Renal cortex interstitium (tissue), 15 donors: ENCODE results near the gene OR6C76. TPM values are rescaled to one million over a fixed set of nuclear protein-coding genes. Genes with fewer than 3 reads are reported as not detected.
"Not testable (repeated sequence)": the region's sequence is repeated elsewhere in the genome, so short reads cannot be mapped to it uniquely, and the experiment has no call there.

Experiments used
- DNase-seq, 11 donors: peaks; one replicate each; pipeline ENCODE4 v3.0.0-alpha.2; 2013; ENCODE audit warnings: low read depth in 9 of 11, low spot score in 4 of 11; ENCODE audit errors: extremely low read depth in 1 of 11
- long read RNA-seq, 16 experiments: transcript quantifications; one replicate each; lab custom pipeline, GENCODE V29; 2026
- polyA plus RNA-seq, 3 donors: library from polyadenylated mRNA; unstranded; fragments of 120-200 nt; gene quantifications; one replicate each; pipeline ENCODE4 v1.2.1, GENCODE V29; 2013; ENCODE audit not compliant: insufficient read length in 3 of 3

Gene OR6C76
- not detected for polyA plus RNA-seq
- long read RNA-seq, donor 1: 0 reads
- long read RNA-seq, donor 2: 0 reads
- long read RNA-seq, donor 3: 0 reads
- long read RNA-seq, donor 4: 0 reads
- long read RNA-seq, donor 5: 0 reads
- long read RNA-seq, donor 6: 0 reads
- long read RNA-seq, donor 7: 0 reads
- long read RNA-seq, donor 8: 0 reads
- long read RNA-seq, donor 9: 0 reads
- long read RNA-seq, donor 10: 0 reads
- long read RNA-seq, donor 11: 0 reads
- long read RNA-seq, donor 12: 0 reads
- long read RNA-seq, donor 13: 0 reads
- long read RNA-seq, donor 14: 0 reads
- long read RNA-seq, donor 15: 0 reads
- long read RNA-seq, donor 16: 0 reads

DNA sequence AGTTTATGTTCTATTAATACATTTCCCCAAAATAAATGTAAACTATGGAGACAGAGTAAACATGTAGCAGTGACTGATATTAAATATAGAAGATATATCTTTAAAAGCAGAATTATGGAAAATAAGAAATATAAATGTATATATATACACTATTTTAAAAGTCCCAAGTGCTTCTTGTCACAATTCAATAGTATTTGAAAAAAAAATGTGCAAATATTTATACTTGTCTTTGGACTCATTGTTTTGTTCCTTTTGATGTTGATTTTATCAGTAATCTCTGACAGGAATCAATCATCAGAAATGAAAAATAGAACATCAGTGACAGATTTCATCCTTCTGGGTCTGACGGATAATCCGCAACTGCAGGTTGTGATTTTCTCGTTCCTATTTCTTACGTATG, at the start of gene OR6C76:
Gene OR6C76, plus strand, starts transcription at position 301 of the 400 bp plus-strand sequence. Its CDS starts 0 bp downstream, at position 301.
- DNase-seq: no peak

DNA sequence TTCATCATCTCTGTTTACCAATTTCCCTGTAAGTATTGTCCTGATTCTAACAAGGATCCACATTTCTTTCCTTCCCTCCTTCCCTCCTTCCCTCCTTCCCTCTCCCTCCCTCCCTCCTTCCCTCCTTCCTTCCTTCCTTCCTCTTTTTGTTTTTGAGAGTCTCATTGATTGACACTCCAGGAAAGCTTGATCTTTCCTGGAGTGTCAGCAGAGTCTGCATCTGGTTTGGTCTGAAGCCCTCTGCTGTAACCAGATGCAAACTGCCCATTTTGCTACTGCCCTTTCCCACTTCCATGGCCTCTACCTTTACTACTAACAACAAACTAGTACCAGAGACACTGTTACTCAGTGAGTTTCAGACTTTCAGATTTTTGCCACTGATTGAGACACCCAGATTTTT, 40.2 kb upstream of the OR6C76 start:
- no peak for DNase-seq

DNA sequence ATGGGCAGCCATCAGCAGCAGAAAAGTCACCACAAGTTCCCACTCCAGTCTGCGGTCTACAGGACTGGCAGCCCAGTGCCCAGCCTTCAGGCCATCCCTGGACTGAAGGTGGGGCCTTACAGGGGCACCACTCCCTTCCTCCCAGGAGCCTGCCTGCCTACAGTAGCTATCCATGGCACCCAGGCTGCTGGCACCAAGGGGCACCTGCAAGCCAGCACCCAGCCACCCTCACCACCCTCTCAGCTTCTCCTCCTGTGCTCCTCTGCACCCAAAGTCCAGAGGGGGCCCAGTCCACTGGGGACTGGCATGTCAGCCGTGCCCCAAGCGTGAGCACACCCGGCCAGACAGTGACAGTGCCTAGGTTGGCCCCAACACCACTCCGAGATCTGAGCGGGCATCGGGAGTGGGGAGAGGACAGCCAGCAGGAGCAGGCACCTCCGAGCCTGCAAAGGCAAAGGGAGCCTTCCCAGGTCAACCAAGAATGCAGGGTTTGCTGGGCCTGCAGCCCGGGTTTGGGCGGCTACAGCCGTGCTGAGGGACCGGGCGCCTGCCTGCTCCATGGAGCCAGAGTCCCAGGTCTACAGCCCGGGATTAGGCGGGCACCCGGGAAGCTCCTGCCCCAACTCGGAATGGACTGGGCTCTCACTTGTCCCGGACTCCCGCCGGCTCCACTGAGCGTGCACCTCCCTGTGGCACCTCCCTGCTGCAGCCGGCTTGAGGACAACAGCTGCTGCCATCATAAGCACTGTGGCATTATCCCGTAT, 33.8 kb upstream of the OR6C76 start:
- no peak for DNase-seq

DNA sequence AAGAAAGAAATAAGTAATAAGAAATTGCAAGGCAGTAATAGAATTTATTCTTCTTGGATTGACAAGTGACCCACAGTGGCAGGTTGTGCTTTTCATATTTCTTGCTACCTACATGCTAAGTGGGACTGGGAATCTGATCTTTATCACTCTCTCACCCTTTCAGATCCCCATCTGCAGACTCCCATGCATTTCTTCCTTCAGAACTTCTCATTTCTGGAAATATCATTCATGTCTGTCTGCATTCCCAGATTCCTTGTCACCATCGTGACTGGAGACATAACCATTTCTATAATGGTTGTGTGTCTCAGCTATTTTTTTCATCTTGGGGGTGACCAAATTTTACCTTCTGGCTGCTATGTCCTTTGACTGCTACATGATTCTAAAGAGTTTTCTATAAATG, 29.7 kb upstream of the OR6C76 start:
- DNase-seq: no peak

GRCh38 chr12:55400229-55400628, 25.8 kb upstream of the OR6C76 start, which contains the start of gene OR6C65:
Gene OR6C65 (plus strand): TSS chr12:55400529. CDS start chr12:55400529, 0 bp downstream.
- DNase-seq: no peak

DNA sequence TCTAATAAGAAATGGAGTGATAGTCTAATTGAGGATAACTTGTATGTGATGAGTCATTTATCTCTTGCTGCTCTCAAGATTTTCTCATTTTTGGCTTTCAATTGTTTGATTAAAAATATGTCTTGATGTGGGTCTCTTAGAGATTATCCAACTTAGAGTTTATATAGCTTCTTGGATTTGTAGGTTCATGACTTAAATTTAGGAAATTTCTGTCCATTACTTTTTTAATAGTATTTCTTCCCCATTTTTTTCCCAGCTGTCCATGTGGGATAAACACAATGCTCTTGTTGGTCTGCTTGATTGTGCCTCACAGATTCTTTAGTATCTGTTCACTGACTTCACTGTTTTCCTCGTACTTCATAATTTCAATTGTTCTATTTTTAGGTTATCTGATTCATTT, 18.2 kb upstream of the OR6C76 start:
- DNase-seq: no peak

DNA sequence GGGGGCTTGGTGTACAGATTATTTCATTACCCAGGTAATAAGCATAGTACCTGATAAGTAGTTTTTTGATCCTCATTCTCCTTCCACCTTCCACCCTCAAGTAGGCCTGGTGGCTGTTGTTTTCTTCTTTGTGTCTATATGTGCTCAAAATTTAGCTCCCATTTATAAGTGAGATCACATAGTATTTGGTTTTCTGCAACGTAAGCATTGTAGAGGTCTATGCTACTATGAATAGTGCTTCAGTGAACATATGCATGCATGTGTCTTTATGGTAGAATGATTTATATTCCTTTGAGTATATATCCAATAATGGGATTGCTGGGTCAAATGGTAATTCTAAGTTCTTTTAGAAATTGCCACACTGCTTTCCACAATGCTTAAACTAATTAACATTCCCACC, 16.9 kb upstream of the OR6C76 start:
- not testable (repeated sequence) for DNase-seq

- not testable (repeated sequence) for DNase-seq
These were observed 13.9 kb upstream of the OR6C76 start for GRCh38 chr12:55412138-55412537.

- not testable (repeated sequence) for DNase-seq
These were observed 12.3 kb upstream of the OR6C76 start for GRCh38 chr12:55413498-55414388.

DNA sequence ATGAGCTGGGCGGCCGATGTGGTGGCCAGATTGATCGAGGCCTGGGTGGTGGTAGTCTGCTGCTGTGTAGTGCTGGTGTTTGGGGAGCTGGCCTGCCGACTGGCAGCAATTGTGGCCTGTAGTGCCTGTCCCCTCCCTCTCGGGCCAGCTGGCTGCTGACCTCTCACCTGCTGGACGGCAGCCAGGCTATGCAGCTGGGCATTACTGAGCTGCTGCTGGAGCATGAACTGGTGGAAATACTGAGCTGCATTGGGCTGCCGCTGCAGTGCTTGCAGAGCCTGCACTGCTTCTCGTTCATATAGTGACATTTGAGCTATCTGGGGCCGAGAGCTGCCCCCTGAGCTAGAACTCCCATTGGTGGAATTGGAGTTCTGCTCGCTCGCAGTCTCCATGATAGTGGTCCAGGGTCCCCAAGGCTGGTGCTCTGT, 11.6 kb upstream of the OR6C76 start:
- DNase-seq: peak in 6 of 11 donors; percentile 2 to 15 (median 2)

DNA sequence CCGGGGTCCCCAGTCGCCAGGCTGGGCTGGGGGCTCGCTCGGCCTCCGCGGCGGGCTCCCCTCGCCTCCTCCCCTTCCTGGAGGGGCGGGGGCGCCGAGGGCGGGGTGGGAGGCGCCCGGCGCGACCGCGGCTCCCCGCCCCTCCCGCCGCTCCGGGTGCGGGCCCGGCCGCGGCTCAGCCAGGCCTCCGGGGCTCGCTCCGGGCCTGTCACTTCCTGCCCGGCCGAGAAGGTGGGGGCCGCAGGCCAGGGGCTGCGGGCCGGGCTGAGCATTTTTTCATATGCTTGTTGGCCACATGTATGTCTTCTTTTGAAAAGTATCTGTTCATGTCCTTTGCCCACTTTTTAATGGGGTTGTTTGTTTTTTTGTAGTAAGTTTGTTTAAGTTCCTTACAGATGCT, 11.2 kb upstream of the OR6C76 start:
- DNase-seq: not testable (repeated sequence)

- no peak for DNase-seq
These were observed 9.1 kb upstream of the OR6C76 start for GRCh38 chr12:55416961-55417360.

GRCh38 chr12:55420307-55420962, 5.6 kb upstream of the OR6C76 start:
- no peak for DNase-seq

GRCh38 chr12:55428331-55429243, 2.5 kb downstream of the OR6C76 start:
- no peak for DNase-seq

DNA sequence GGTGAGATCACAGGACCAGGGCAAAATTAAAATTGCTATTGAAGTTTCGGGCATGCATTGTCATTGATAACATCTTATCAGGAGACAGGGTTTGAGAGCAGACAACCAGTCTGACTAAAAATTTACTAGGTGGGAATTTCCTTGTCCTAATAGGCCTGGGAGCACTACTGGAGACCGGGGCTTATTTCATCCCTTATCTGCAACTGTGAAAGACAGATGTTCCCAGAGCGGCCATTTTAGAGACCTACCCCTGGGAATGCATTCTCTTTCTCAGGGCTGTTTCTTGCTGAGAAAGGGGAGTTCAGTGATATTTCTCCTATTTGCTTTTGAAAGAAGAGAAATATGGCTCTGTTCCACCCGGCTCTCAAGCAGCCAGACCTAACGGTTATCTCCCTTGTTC, 15.2 kb downstream of the OR6C76 start:
- DNase-seq: not testable (repeated sequence)

DNA sequence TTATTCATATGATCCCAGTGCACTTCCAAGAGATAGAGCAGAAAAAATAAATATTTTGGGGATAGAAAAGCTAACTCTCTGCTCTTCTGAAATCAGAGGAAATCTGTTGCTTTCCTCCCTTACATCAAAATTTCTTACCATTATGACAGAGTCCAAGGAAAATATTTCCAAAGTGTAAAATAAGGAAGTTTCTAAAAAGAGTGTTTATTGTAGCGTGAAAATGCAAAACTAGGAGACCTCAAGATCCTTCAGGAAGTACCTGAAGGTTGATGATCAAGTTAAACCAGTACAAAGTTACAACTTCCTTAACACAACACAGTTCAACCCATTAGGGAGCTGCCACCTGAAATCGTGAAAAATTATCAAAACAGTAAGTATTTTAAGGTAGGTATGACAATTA, 17.7 kb downstream of the OR6C76 start, which contains the start of gene OR6C2:
Gene OR6C2, plus strand, starts transcription at position 301 of the 400 bp plus-strand sequence. CDS start 8,138 bp downstream, outside the sequence.
- DNase-seq: peak in 1 of 11 donors; percentile 1

- DNase-seq: no peak
These were observed 19.3 kb downstream of the OR6C76 start for GRCh38 chr12:55445357-55445756.

DNA sequence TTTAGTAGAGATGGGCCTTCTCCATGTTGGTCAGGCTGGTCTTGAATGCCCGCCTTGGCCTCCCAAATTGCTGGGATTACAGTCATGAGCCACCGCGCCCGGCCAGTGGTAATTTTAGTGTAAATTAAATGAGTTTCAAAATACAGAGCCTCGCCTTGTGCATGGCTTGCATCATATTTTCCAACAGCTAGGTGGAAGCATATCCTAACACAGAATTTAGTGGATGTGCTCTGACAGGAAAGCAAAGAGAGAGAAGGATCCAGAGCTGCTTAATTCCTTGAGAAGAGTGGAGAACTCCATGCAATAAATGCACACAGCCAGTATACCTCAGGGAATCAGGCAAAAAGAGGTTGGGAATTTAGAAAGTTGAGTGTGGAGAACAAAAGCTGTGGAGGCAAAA, 20.3 kb downstream of the OR6C76 start:
- DNase-seq: peak in 1 of 11 donors; percentile 3
